H1 (cell line): Measurements from ENCODE around the gene PGAM5. TPM values are rescaled to one million over a fixed set of nuclear protein-coding genes. Genes with fewer than 3 reads are reported as not detected.

Source experiments
- CTCF ChIA-PET: fragments of 300-600 bp; sonication (Branson Sonifier 250); formaldehyde crosslinking; loops from one replicate; lab custom pipeline; 2021; ENCODE audit not compliant: partially characterized antibody; lab: Charles Lee
- POLR2A ChIA-PET: fragments of 300-600 bp; sonication (Branson Sonifier 250); formaldehyde crosslinking; loops from one replicate; lab custom pipeline; 2021; ENCODE audit warnings: inconsistent platforms; ENCODE audit not compliant: partially characterized antibody; lab: Charles Lee
- DNase-seq, 2 experiments: peaks; one replicate each; pipeline versions ENCODE4 v3.0.0 to v3.0.0-alpha.2; 2010 to 2022; ENCODE audit warnings: low spot score in 2 of 2, low read depth in 1 of 2, mixed read lengths in 1 of 2
- FAIRE-seq: peaks from 2 replicates; lab custom pipeline; 2011; peaks lifted over from hg19 to GRCh38; lab: Jason Lieb, UNC
- H2AFZ ChIP-seq: 2 replicates; pipeline ENCODE4 v1.8.1; 2012; ENCODE audit warnings: low read length, inconsistent platforms
- H2AK5ac ChIP-seq: 2 replicates; pipeline ENCODE4 v1.6.1; 2013; ENCODE audit warnings: low read depth, low read length
- H2BK120ac ChIP-seq: replicated peaks from 2 replicates; pipeline ENCODE3; 2013; ENCODE audit warnings: low read depth, low read length, inconsistent platforms
- H2BK12ac ChIP-seq: 2 replicates; pipeline ENCODE4 v1.6.1; 2013; ENCODE audit warnings: low read depth, low read length
- H2BK15ac ChIP-seq: 2 replicates; pipeline ENCODE4 v1.6.1; 2013; ENCODE audit warnings: low read length
- H2BK20ac ChIP-seq: 2 replicates; pipeline ENCODE4 v1.6.1; 2013; ENCODE audit warnings: low read length
- H2BK5ac ChIP-seq: 2 replicates; pipeline ENCODE4 v1.6.1; 2013; ENCODE audit warnings: low read depth, low read length
- H3K14ac ChIP-seq: 2 replicates; pipeline ENCODE4 v1.6.1; 2013; ENCODE audit warnings: inconsistent platforms; ENCODE audit not compliant: insufficient read length
- H3K18ac ChIP-seq: 2 replicates; pipeline ENCODE4 v1.6.1; 2013; ENCODE audit warnings: low read length; ENCODE audit errors: extremely low read depth
- H3K23ac ChIP-seq: 2 replicates; pipeline ENCODE4 v1.6.1; 2013; ENCODE audit warnings: inconsistent platforms; ENCODE audit not compliant: insufficient read length
- H3K23me2 ChIP-seq: 2 replicates; pipeline ENCODE4 v1.6.1; 2013; ENCODE audit warnings: low read depth, low read length
- H3K27ac ChIP-seq: 2 replicates; pipeline ENCODE4 v1.6.1; 2011; ENCODE audit warnings: low read depth, low read length, inconsistent platforms
- H3K27me3 ChIP-seq, 4 experiments: replicated peaks in 1 of 4; 1 replicate in 1 of 4; 2 replicates in 3 of 4; pipeline versions ENCODE4 v1.6.1 to v1.8.1; 2011 to 2013; ENCODE audit warnings: low read length in 3 of 4, mild to moderate bottlenecking in 3 of 4, inconsistent platforms in 2 of 4, mixed read lengths in 2 of 4, moderate library complexity in 1 of 4; ENCODE audit not compliant: control insufficient read depth in 3 of 4, insufficient read depth in 3 of 4; ENCODE audit errors: extremely low read depth in 1 of 4
- H3K36me3 ChIP-seq, 4 experiments: 2 replicates each; pipeline versions ENCODE4 v1.6.1 to v1.8.1; 2011 to 2013; ENCODE audit warnings: mild to moderate bottlenecking in 4 of 4, low read length in 3 of 4, moderate library complexity in 2 of 4, control low read depth in 1 of 4, inconsistent platforms in 1 of 4; ENCODE audit not compliant: insufficient read depth in 4 of 4, control insufficient read depth in 2 of 4
- H3K4ac ChIP-seq: replicated peaks from 2 replicates; pipeline ENCODE3; 2013; ENCODE audit warnings: low read length, low read depth, mixed read lengths, inconsistent platforms; ENCODE audit not compliant: insufficient read length
- H3K4me1 ChIP-seq, 4 experiments: replicated peaks in 1 of 4; 1 replicate in 1 of 4; 2 replicates in 3 of 4; pipeline versions ENCODE4 v1.6.1 to v1.8.1; 2011 to 2013; ENCODE audit warnings: low read length in 3 of 4, inconsistent platforms in 2 of 4, mixed read lengths in 1 of 4; ENCODE audit not compliant: insufficient read depth in 4 of 4, control insufficient read depth in 3 of 4
- H3K4me2 ChIP-seq, 2 experiments: 2 replicates each; pipeline versions ENCODE4 v1.6.1 to v1.8.1; 2011 to 2013; ENCODE audit warnings: low read depth in 2 of 2, low read length in 2 of 2, control low read depth in 1 of 2, inconsistent platforms in 1 of 2, mild to moderate bottlenecking in 1 of 2; ENCODE audit not compliant: insufficient read depth in 1 of 2
- H3K4me3 ChIP-seq, 4 experiments: fragments of 200-600, 300-600 bp in 1 of 4; sonication (generic), shearing (Covaris generic), sonication (Bioruptor Twin) in 1 of 4; 2 replicates each; pipeline versions ENCODE4 v1.5.1 to v1.8.1; 2011 to 2016; ENCODE audit warnings: low read length in 4 of 4, low read depth in 3 of 4, control low read depth in 2 of 4, inconsistent platforms in 2 of 4, mild to moderate bottlenecking in 2 of 4, mixed read lengths in 1 of 4, moderate library complexity in 1 of 4; ENCODE audit not compliant: insufficient read depth in 2 of 4; ENCODE audit errors: extremely low read depth in 1 of 4
- H3K56ac ChIP-seq: replicated peaks from 2 replicates; pipeline ENCODE3; 2013; ENCODE audit warnings: low read depth, mild to moderate bottlenecking, mixed read lengths, low read length, inconsistent platforms; ENCODE audit not compliant: insufficient read length
- H3K79me1 ChIP-seq: 2 replicates; pipeline ENCODE4 v1.6.1; 2013; ENCODE audit warnings: low read depth, low read length, control low read depth
- H3K79me2 ChIP-seq, 2 experiments: 2 replicates each; pipeline versions ENCODE4 v1.6.1 to v1.8.1; 2012 to 2013; ENCODE audit warnings: low read length in 2 of 2, mild to moderate bottlenecking in 2 of 2, inconsistent platforms in 1 of 2; ENCODE audit not compliant: insufficient read depth in 2 of 2, control insufficient read depth in 1 of 2
- H3K9ac ChIP-seq, 4 experiments: replicated peaks in 1 of 4; 1 replicate in 1 of 4; 2 replicates in 3 of 4; pipeline versions ENCODE4 v1.6.1 to v1.8.1; 2011 to 2013; ENCODE audit warnings: low read depth in 3 of 4, low read length in 3 of 4, control low read depth in 2 of 4, mild to moderate bottlenecking in 2 of 4, moderate library complexity in 2 of 4, inconsistent platforms in 1 of 4; ENCODE audit errors: extremely low read depth in 1 of 4
- H3K9me3 ChIP-seq, 2 experiments: 2 replicates each; pipeline versions ENCODE4 v1.6.1 to v1.8.1; 2012 to 2013; ENCODE audit warnings: mild to moderate bottlenecking in 2 of 2, moderate library complexity in 2 of 2, control low read depth in 1 of 2, inconsistent platforms in 1 of 2, low read depth in 1 of 2, low read length in 1 of 2, mixed read lengths in 1 of 2; ENCODE audit not compliant: insufficient read depth in 2 of 2
- H4K20me1 ChIP-seq, 2 experiments: replicated peaks in 1 of 2; 2 replicates each; pipeline versions ENCODE3 to v1.8.1; 2011 to 2013; ENCODE audit warnings: inconsistent platforms in 2 of 2, low read length in 2 of 2, mild to moderate bottlenecking in 1 of 2; ENCODE audit not compliant: insufficient read depth in 2 of 2, control insufficient read depth in 1 of 2
- H4K5ac ChIP-seq: 2 replicates; pipeline ENCODE4 v1.6.1; 2013; ENCODE audit warnings: low read length, low read depth, mixed read lengths, inconsistent platforms; ENCODE audit not compliant: insufficient read length
- H4K8ac ChIP-seq: 2 replicates; pipeline ENCODE4 v1.8.0; 2013; ENCODE audit warnings: mild to moderate bottlenecking, moderate library complexity, low read length, inconsistent platforms; ENCODE audit not compliant: insufficient read depth; ENCODE audit errors: extremely low read depth
- H4K91ac ChIP-seq: replicated peaks from 2 replicates; pipeline ENCODE3; 2013; ENCODE audit warnings: low read length, mixed read lengths, inconsistent platforms; ENCODE audit not compliant: insufficient read length
- CREB1 ChIP-seq: IDR thresholded peaks from 2 replicates; pipeline ENCODE4 v1.6.1; 2012; ENCODE audit warnings: inconsistent platforms
- EGR1 ChIP-seq: IDR thresholded peaks from 2 replicates; pipeline ENCODE4 v1.6.1; 2011; ENCODE audit warnings: low read depth, low read length, borderline replicate concordance
- GABPA ChIP-seq: IDR thresholded peaks from 2 replicates; pipeline ENCODE4 v1.6.1; 2011; ENCODE audit warnings: mild to moderate bottlenecking, low read length, moderate library complexity, borderline replicate concordance; ENCODE audit not compliant: insufficient read depth
- JUN ChIP-seq: IDR thresholded peaks from 2 replicates; pipeline ENCODE4 v1.6.1; 2011; ENCODE audit warnings: low read depth, mild to moderate bottlenecking, improper control_type of control experiment, low read length
- MAX ChIP-seq: IDR thresholded peaks from 2 replicates; pipeline ENCODE4 v1.6.1; 2012; ENCODE audit warnings: inconsistent platforms
- SUZ12 ChIP-seq: fragments of 200-600 bp; sonication (generic); IDR thresholded peaks from 2 replicates; pipeline ENCODE4 v1.6.1; 2012; ENCODE audit warnings: mild to moderate bottlenecking, inconsistent platforms, low read length, moderate library complexity, mixed read lengths
- TAF7 ChIP-seq: optimal IDR thresholded peaks from 2 replicates; pipeline ENCODE3; 2011; ENCODE audit warnings: low read depth, mild to moderate bottlenecking, inconsistent platforms, low read length, moderate library complexity, borderline replicate concordance
- WGBS, 2 experiments: shearing (Covaris generic) in 1 of 2; methylation state at CpG; one replicate each; pipeline versions ENCODE4 v1.1.6 to v1.1.7; 2013 to 2015; ENCODE audit warnings: low lambda C conversion rate in 2 of 2, mixed read lengths in 2 of 2, inconsistent platforms in 1 of 2, low coverage in 1 of 2, missing lambda C conversion rate in 1 of 2; ENCODE audit not compliant: insufficient replicate concordance in 2 of 2, insufficient coverage in 1 of 2, insufficient read length in 1 of 2; ENCODE audit errors: extremely low coverage in 1 of 2, missing lambda C conversion rate in 1 of 2; 5-methylcytosine and 5-hydroxymethylcytosine counted together
- polyA plus RNA-seq, 7 experiments: library from polyadenylated mRNA; depleted of rRNA in 3 of 7; stranded (reverse) in 5 of 7; unstranded in 2 of 7; fragments of >200 nt in 5 of 7; fragments of 200-250 nt in 2 of 7; gene quantifications; 1 replicate in 5 of 7; 2 replicates in 1 of 7; 4 replicates in 1 of 7; pipeline versions ENCODE4 v1.2.1 to v1.2.3, GENCODE V29; 2011 to 2013; ENCODE audit warnings: missing spikeins in 2 of 7, mixed read lengths in 2 of 7
- total RNA-seq: library from RNA; stranded (reverse); fragmentation: NEBNext Ultra II Directional; extraction: Animal tissue kit (Norgen Biotek cat#: 25700); gene quantifications from 2 replicates; pipeline ENCODE4 v1.2.1, GENCODE V29; 2021

Gene PGAM5
- total and polyA plus RNA-seq, 2 of the 8 experiments (the other 6 are each of a cell fraction or from before 2014, with no cell fraction given), result 66.4 to 84.0 TPM

GRCh38 chr12:132695431-132695830, 15.2 kb upstream of the PGAM5 start:
- Histone ChIP-seq H4K8ac (no peak overlapping the region), H4K20me1 (peaks cover 2 to 3% of the 10 kb centered on the region in 2 experiments), H3K9me3 (no peaks in the 10 kb centered on the region), H3K79me2 (no peaks in the 10 kb centered on the region), H2AFZ (no peak overlapping the region), H3K18ac (no peak overlapping the region), H3K23me2 (no peaks in the 10 kb centered on the region), H3K56ac (no peak overlapping the region), H3K79me1 (no peaks in the 10 kb centered on the region), H3K4me2 (no peak overlapping the region), H3K27me3 (no peaks in the 10 kb centered on the region), H4K91ac (no peak overlapping the region), H3K4me3 (no peak overlapping the region), H2BK120ac (no peak overlapping the region), H2AK5ac (no peak overlapping the region), H3K14ac (no peak overlapping the region), H3K36me3 (peaks cover 4 to 18% (median 14%) of the 10 kb centered on the region in 4 experiments; a peak in 5 of 8 replicates), H3K27ac (no peak overlapping the region), H2BK20ac (no peak overlapping the region), H3K9ac (no peak overlapping the region; a peak in 1 of 7 replicates), H2BK5ac (no peak overlapping the region), H3K4ac (no peak overlapping the region), H3K4me1 (no peaks in the 10 kb centered on the region), H2BK15ac (no peak overlapping the region), H2BK12ac (no peak overlapping the region), H4K5ac (no peak overlapping the region), H3K23ac (no peak overlapping the region)
- ChIA-PET POLR2A (interaction anchor here (1.0 to 3.6 kb wide), 4 partner anchors 8 to 127 kb away, joined by 3 to 17 read pairs (median 6); partner anchors contain the start of gene PGAM5), CTCF (interaction anchor here (1.2 kb wide), 1 partner anchor 71 kb away, joined by 3 read pairs; no protein-coding TSS in a partner anchor)
- 96% methylated on average over 12 of the region's 12 CpGs; no CpG with 5 or more reads in 1 of the 2 experiments for whole genome bisulfite sequencing, 2 experiments
- FAIRE-seq (no peak), DNase-seq (no peak)
- no peak for TF ChIP-seq JUN
- no peak for TF ChIP-seq SUZ12
- no peak for TF ChIP-seq GABPA
- no peak for TF ChIP-seq EGR1
- TF ChIP-seq CREB1, result no peak
- TF ChIP-seq TAF7, result no peak
- TF ChIP-seq MAX, result no peak
